Endometrium (tissue), 2 donors: Measurements from ENCODE around the gene FAM89B.

Experiments used
- FAIRE-seq: peaks from 2 replicates; lab custom pipeline; 2012; peaks lifted over from hg19 to GRCh38; lab: Jason Lieb, UNC
- donor health status: control.
- donor health status: control.

FAM89B gene

GRCh38 chr11:65611028-65611757 lies 38.9 kb downstream of the FAM89B start:
- FAIRE-seq = no peak

GRCh38 chr11:65611758-65612603 lies 39.6 kb downstream of the FAM89B start:
- no peak for FAIRE-seq

GRCh38 chr11:65612691-65613090 lies 40.4 kb downstream of the FAM89B start:
- no peak for FAIRE-seq

GRCh38 chr11:65613091-65613928 lies 41.0 kb downstream of the FAM89B start:
- FAIRE-seq = no peak

GRCh38 chr11:65615229-65615949 lies 43.1 kb downstream of the FAM89B start, which contains the start of gene PCNX3:
Gene PCNX3, plus strand, starts transcription at chr11:65615776. Its CDS starts 536 bp downstream, at chr11:65616312.
- peak; percentile 99 for FAIRE-seq

GRCh38 chr11:65615950-65616574 lies 43.7 kb downstream of the FAM89B start:
- FAIRE-seq = no peak

- FAIRE-seq = no peak
Observed at GRCh38 chr11:65616575-65617001, 44.2 kb downstream of the FAM89B start.

- FAIRE-seq = no peak
Observed at GRCh38 chr11:65617136-65617850, 45.0 kb downstream of the FAM89B start.

- no peak for FAIRE-seq
Observed at GRCh38 chr11:65617990-65618751, 45.8 kb downstream of the FAM89B start.

GRCh38 chr11:65618763-65619162 lies 46.4 kb downstream of the FAM89B start:
- no peak for FAIRE-seq

- no peak for FAIRE-seq
Observed at GRCh38 chr11:65619281-65619928, 47.1 kb downstream of the FAM89B start.

- FAIRE-seq = no peak
Observed at GRCh38 chr11:65620666-65621065, 48.3 kb downstream of the FAM89B start.

- no peak for FAIRE-seq
Observed at GRCh38 chr11:65621460-65621859, 49.1 kb downstream of the FAM89B start.

- no peak for FAIRE-seq
Observed at GRCh38 chr11:65622011-65622410, 49.7 kb downstream of the FAM89B start.

- no peak for FAIRE-seq
Observed at GRCh38 chr11:65623177-65623576, 50.8 kb downstream of the FAM89B start.
